Activated CD8-positive, alpha-beta memory T cell treated with anti-CD3 and anti-CD28 coated beads for 36 hours (primary cell): ENCODE data around the gene EFNA5. TPM values are rescaled to one million over a fixed set of nuclear protein-coding genes. Genes with fewer than 3 reads are reported as not detected.
"Not testable (repeated sequence)": the region's sequence is repeated elsewhere in the genome, so short reads cannot be mapped to it uniquely, and the experiment has no call there.

Experiments used
- CTCF ChIA-PET: fragments of 350-600 bp; sonication (Branson Sonifier 250); formaldehyde crosslinking; loops from one replicate; lab custom pipeline; 2021; ENCODE audit warnings: antibody characterized with exemption; lab: Charles Lee
- POLR2A ChIA-PET: fragments of 350-600 bp; sonication (Branson Sonifier 250); formaldehyde crosslinking; loops from one replicate; lab custom pipeline; 2021; ENCODE audit warnings: antibody characterized with exemption; lab: Charles Lee
- total RNA-seq, 2 experiments: library from RNA; stranded (reverse); gene quantifications; one replicate each; pipeline ENCODE4 v1.2.3, GENCODE V29; 2021

EFNA5 gene
- total RNA-seq, 2 experiments from 2014 or later, result not detected

DNA sequence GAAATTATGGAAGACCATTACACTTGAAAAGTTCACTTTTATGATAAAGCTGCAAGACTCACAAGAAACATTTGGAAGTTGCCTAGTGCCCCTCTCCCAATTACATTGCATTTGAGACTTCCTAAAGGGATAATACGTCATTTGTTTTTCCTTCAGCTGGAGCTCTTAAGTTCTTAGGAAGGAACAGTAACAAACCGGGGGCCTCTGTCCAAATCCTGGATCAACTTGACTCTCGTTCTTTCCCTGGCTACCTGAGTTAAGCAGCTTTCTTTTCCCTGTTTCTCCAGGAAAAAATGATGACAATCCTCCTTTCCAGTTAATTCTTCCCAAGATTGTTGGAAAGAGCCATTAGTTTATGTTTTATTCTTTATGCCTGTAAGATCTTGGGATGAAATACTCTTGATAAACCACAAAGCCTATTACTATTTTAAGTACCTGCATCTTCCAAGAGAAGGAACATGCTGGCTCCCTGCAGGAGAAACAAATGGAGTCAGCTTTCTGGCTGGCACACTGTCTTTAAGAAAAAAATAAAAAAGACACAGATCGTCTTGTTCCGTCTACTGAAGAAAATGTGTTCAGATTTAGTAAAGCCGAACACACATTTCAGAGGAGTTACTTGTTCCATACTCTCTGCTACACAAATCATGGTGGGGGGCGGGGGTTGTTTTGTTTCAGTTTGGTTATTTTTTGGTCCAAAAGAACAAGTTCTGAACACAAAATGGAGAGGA is 297.9 kb downstream of the EFNA5 start:
- POLR2A ChIA-PET, result no interaction called here
- CTCF ChIA-PET, result interaction anchor here (0.6 kb wide), 1 partner anchor 13 kb away, joined by 3 read pairs; no protein-coding TSS in a partner anchor

DNA sequence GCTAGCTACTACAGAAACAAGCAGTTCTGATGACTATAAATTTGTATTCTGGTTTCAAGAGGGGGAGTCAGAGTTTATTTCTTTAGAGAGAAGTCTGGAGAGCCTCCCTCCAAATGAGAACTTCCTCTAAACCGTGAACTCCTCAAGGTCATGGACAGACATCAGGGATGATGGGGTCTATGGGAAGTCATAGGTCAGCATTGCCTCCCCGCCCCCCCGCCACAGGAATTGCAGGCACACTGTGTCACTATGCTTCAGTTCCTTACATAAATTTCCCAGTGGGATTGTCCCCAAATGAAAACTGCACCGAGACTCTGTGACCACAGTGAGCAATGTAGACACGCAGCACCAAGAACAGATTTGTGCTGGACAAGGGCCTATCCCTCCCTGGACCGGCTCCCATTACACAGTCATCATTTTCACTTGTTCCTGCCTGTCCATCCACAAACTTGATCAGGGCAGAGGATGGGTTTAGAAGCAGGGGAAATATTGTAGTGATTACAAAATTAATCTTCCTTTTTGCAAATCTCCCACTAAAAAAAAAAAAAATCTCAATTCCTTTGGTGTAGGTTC is 300.3 kb downstream of the EFNA5 start:
- CTCF ChIA-PET, result no interaction called here
- POLR2A ChIA-PET, result no interaction called here

DNA sequence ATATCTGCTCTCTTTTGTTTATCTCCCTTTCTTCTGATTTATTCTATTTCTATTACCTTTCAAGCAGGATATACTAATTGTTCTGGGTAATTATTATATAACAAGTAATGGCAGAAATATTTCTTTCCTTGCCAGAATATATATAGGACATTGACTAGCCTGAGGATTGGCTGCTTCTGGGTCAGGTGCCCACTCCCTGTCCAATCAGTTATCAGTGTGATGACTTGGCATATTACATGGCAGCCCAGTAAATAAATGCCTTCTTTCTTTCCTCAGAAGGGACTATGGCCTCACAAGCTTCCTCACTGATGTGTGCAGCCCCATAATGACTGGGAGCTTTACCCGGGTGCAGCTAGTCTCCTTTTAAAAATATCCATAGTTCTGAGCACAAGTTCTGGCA is 301.1 kb downstream of the EFNA5 start:
- POLR2A ChIA-PET, result no interaction called here
- CTCF ChIA-PET, result no interaction called here

DNA sequence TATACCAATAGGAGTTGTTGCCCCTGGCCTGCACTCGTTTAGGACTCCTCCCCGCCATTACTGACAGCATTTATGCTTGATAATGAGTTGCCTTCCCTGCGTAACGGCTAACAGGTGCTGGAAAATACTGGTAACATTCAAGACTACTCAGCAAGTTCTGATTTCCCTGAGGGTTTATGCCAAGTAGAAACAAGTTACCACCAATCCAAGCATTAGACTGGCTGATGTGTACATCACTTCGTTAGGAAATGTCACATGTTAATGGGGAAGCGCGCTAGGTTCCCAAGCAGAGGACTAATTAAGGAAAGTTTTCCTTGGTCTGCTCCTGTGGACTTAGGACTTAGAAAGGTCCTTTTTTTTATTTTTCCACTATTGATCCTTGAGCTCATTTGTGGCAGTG is 302.1 kb downstream of the EFNA5 start:
- ChIA-PET POLR2A (no interaction called here), CTCF (no interaction called here)

DNA sequence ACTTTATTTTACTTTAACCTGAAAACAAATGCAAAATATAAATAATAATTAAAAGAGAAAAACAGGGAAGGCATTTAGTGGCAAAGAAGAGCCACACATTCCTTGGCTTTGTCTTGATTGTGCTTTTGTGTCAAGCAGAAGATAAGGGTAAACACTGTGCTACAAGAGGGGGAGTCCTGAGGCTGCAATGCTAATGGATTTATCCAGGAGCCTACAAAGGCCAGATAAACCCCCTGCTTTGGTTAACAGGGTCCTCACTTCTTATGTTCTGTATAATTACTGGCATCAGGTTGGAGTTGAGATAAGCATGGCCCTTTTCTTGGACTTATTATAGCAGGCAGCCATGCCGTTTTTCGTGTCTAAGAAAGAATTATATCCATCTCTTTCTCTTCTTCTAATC is 302.8 kb downstream of the EFNA5 start:
- ChIA-PET POLR2A (no interaction called here), CTCF (no interaction called here)

DNA sequence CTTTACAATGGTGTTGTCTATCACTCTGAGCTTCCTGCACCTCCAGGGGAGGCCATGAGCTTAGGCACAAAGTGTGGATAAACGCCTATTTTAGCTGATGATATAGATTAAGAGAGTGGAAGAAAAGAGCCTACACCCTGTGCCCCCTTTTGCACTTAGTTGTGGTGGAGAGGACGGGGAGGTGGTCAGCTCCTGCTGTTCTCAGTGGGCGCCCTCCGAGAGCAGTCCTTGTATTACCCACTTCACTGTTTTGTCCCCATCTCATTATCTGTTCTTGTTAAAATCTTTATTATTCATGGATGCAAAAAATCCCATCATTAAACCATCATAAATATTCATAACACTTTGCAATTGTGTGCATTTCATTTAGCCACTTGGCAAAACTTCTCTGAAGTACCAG is 303.3 kb downstream of the EFNA5 start:
- ChIA-PET POLR2A (no interaction called here), CTCF (no interaction called here)

DNA sequence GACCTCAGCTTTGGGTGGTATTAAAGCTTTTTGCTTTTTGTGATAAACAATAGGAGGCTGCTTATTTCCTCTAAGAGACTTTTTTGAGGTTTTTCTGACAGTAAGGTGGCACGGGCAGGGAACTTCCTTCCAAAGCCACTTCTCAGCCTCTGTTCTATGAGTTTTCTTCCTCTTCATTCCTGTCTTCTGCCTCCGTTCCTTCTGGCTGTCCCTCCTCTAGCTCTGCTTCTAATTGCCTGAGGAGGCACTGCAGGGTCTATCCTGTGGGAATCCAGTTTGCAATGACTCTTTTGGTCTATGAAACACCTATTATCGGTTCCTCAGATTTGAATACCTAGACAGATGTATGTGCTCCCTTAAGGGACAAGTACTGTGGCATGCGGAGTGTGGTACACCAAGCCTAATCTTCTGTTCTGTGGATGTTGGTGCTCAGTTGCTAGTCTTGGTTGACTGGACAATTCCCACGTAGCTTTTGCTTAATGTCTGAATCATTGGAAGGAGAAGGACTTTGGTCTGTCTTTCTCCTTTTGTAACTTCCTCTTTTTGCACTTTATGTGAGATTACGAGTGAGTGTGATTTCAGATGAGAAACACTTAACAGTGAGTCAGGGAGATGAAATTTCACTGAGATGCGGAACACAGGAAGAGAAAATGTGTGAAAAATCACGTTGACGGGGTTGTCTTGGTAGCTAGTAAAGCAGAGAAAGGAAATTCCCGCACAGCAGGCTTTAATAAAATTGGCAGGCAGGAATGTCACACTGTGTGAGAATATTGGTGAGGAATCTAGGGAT is 305.2 kb downstream of the EFNA5 start:
- ChIA-PET POLR2A (no interaction called here), CTCF (no interaction called here)

DNA sequence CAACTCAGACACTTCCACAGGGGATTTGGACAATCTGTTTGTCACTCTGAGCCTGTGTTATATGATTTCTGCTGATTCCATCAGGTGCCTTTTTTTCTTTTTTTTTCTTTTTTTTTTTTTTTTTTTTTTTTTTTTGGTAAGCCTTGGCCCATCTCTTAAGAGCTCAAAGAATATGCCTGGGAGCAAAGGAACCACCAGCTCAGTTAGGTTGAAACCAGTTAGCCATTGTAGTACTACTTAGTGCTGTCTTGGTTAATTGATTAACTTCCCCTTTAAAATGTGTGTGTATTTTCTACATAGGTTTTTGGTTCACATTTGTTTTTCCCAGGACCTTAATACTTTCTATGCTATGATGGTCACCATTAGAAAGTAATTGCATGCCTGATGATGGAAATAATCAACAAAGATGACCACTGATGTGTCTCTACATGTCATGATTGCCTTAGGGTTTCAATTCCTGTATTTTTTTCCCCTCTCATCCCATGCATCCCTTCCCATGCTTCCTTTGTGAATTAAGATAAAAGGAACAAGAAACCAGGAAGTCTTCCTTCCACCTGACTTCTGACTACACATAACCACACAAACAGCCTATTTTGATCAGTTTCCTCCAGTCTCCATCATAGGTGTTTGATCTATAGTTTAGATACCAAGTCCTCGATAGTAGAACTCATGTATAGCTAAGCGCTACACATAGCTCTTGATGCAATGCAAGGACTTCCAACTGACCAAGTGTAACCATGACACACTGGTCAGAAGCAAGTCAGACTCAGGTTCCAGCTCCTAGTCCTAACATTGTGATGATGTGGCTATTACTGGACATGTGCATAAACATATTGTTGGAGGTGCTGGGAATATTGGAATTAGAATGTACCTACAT is 306.1 kb downstream of the EFNA5 start:
- ChIA-PET CTCF (no interaction called here), POLR2A (no interaction called here)

DNA sequence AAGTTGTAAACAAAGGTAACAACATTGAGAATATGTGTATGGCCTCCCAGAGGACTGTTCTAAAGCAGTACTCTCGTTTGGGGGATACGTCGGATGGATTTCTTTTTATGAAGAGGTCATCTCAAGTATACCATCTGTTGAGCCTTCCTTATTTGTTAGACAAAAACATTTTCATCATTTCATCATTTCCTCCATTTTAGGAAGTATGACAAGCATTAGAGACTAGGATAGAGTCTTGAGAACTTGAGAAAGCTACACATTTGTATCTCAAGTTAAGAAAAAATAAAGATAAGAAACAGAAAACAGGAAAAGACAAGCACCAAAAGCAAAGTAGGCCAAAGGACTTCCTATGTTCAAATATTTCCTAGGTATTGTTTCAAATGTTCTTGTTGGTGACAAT is 307.0 kb downstream of the EFNA5 start:
- ChIA-PET POLR2A (no interaction called here), CTCF (no interaction called here)

DNA sequence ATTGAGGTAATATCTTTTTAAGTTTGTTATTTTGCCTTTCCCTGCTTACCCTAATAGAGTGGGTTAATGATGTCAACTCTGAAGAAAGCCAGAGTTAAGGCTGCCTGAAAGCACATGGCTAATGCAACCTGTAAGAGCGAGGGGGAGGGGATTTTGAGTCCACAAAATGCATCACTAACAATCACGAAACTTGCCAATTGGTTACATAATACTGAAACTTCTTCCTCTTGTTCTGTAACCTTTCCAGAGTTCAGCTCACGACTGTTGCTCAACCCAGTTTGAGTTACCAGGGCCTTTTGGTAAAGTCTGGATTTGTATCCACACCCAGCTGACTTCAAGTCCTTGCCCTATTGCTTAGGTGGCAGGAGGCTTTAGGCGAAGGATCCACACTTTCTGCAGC is 308.8 kb downstream of the EFNA5 start:
- ChIA-PET CTCF (no interaction called here), POLR2A (no interaction called here)

DNA sequence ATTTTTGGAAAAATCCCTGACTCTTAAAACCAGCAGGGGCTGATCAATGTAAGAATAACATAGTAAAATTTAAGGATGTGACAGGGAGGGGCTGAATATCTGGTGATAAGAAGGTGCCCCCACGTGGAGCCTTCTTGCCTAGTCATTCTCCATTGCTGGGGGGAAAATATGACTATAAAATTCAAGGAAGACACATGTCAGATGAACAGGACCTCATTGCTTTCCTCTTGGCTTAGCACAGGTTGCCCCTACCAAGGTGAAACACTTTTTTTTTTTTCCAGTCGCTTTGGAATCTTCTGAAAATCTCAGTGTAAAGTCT is 310.9 kb downstream of the EFNA5 start:
- ChIA-PET POLR2A (no interaction called here), CTCF (interaction anchor here (0.7 to 1.2 kb wide), 2 partner anchors 13 to 212 kb away, joined by 3 read pairs; no protein-coding TSS in a partner anchor)

DNA sequence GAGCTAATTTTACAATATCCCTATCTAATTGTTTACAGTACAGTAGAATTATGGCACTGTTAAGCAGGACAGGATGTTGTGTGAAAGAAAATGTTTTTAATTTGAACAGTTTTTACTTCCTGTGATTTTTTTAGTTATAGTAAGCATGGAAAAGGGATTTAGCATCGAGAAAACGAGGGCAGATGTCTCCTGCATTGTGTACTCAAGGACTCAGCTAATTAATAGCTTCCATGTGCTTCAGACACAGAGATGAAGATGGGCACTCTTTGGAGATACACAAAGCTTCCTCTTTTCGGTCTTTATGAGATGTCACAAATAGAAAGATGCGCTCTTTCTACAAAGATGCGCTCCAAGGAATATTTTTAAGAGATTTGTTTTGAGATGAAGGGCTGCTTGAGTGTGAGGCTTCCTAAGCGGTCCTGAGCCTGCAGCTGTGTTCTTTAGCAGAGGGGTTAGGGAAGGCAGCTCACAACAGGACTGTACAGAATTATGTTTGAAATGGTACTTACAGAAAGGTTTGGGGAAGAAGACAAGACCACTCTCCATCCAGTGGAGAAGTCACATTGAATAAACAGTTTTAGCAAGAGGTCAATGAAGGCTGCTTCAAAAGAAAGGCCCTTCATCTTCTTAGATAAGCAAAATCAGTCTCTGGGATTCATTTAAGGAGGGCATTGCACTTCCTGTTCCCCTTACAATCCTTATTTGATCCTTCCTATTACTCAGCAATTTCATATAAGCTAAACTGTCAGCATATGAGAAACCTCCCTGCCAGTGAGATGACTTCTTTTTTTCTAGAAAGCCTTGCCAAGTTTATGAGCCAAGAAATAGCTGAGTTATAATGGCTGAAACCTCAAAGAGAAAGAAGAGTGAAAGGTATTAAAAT is 311.5 kb downstream of the EFNA5 start:
- CTCF ChIA-PET, result interaction anchor here (0.6 kb wide), 1 partner anchor 211 kb away, joined by 3 read pairs; no protein-coding TSS in a partner anchor
- POLR2A ChIA-PET, result no interaction called here

DNA sequence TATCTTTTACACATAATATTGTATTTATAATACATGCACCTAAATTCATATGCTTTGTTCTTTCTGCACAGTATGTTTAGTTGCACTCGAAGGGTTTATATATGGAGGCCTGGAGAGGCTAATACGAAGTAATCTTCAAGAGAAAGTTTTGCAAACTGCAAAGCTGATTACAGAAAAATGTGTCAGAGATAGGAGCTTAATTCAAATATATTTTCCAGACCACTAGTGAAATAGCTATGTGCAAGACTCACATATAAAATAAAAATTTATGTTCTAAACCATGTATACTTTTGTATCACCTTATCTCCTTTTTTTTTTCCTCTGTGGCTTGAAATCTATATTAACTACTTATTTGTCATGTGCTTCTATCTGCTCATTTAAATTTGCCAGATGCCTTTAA is 313.8 kb downstream of the EFNA5 start:
- POLR2A ChIA-PET, result no interaction called here
- CTCF ChIA-PET, result no interaction called here

DNA sequence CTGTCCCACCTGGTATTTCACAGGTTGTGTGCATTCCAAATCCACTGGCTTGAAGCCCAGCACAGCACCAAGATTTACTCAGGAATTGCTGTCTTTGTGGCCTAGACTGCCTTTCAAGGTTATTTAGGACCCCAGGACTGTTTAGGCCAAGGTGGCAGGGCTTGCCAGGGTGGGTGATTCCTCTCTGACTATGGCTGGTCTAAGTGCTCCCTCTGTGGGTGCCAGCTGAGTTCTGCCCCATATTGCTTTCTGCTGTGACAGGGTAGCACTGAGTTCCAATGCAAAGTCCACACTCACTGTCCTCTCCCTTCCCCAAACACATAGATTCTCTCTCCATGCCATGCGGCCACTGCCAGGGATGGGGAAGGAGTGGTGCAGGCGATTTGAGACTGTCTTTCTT is 318.2 kb downstream of the EFNA5 start:
- POLR2A ChIA-PET, result no interaction called here
- CTCF ChIA-PET, result no interaction called here

DNA sequence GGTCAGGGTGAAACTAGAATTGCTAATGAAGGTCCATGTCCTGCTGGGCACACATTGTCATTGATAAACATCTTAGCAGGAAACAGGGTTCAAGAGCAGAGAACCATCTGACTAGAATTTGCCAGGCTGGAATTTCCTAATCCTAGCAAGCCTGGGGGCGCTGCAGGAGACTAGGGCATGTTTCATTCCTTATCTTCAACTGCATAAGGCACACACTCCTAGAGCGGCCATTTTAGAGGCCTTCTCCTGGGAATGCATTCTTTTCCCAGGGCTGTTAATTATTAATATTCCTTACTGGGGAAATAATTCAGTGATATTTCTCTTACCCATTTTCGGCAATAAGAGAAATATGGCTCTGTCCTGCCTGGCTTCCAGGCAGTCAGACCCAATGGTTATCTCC is 324.2 kb downstream of the EFNA5 start:
- CTCF ChIA-PET, POLR2A ChIA-PET: not testable (repeated sequence)

DNA sequence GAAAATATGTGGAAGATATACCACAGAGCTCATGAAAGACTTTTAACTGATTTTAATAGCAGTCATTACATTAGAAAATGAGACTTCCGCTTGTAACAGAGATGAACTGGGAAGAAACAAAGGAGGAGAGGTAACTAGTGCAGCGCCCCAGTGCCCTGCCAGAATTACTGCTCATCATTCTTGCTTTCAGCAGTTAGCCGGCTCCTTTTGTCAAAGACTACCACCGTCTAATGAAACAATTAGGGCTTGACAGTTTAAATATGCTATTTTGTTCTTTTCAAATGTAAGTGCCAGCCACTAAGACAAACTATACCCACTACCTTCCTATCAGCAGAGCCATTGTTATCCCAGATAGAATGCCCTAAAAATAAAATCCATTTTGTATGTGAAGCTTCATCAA is 328.4 kb downstream of the EFNA5 start:
- POLR2A ChIA-PET, result no interaction called here
- CTCF ChIA-PET, result no interaction called here

DNA sequence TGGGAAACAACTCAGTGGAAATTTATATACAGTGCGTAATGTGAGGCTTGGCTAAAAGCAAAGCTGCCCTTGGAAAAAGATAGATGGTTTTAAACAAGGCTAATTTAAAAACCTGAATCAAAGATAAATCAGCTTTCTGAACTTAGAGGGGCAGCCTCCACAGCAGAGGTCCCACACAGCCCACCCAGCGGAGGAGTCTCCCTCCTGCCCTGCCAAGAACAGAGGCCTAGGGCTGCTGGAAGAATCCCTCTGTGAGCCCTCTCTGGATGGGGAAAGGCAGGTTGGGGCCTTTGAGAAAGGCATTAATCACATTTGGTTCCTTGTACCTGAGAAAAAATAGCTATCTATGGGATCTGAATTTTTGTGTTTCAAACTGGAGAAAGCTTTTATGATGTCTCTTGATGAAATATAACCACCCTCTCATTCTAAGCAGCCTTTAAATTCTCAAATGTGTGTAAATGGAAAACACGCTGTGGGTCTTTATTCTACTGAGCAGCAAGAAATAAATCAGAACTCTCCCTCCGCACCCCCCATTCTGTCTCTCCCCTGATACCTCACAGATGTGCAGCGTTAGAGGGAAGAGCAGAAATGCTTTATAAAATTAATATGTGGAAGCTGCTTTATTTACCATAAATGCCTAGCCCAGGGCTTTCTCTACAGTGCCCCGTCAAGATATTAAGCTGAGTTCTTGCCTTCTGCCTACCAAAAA is 329.2 kb downstream of the EFNA5 start:
- ChIA-PET POLR2A (no interaction called here), CTCF (no interaction called here)

DNA sequence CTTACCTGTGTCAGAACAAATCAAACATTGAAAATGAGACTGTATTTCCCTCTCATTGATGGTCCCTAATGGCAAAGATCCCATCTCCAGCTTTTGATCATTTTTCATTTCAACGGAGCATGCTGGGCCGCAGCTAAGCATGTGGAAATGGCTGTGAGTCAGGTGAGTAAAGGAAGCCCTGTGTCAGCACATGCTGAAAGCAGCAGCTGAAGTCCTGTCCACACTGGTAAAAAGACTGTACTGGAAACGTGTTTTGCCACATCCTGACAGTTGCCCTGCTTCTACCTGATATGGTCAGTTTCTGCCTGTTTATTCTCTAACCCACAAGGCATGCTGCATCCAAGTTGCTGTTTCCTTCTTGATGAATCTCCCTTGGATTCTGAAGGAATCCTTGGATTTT is 330.1 kb downstream of the EFNA5 start:
- ChIA-PET CTCF (no interaction called here), POLR2A (no interaction called here)
